GM21526 (cell line): ENCODE data around the gene L3MBTL4.
A peak's percentile ranks its signal among the peaks of the same experiment; 100 is the strongest.

Experiments used
- ATAC-seq: cut with Tn5 transposase; IDR thresholded peaks from one replicate; pipeline ENCODE4 v1.9.1; 2021; ENCODE audit warnings: moderate library complexity; ENCODE audit not compliant: unreplicated experiment, low FRiP score

L3MBTL4 gene

GRCh38 chr18:6367208-6367607 lies 47.5 kb downstream of the L3MBTL4 start:
- no peak for ATAC-seq

GRCh38 chr18:6366776-6367175 lies 47.9 kb downstream of the L3MBTL4 start:
- ATAC-seq: no peak

- no peak for ATAC-seq
Observed at GRCh38 chr18:6365385-6365784, 49.3 kb downstream of the L3MBTL4 start.

GRCh38 chr18:6363216-6363615 lies 51.5 kb downstream of the L3MBTL4 start:
- peak; percentile 87 for ATAC-seq

GRCh38 chr18:6362559-6363129 lies 52.1 kb downstream of the L3MBTL4 start:
- ATAC-seq: no peak

- ATAC-seq: no peak
Observed at GRCh38 chr18:6357668-6358067, 57.0 kb downstream of the L3MBTL4 start.

GRCh38 chr18:6355789-6356589 lies 58.7 kb downstream of the L3MBTL4 start:
- no peak for ATAC-seq

- ATAC-seq: no peak
Observed at GRCh38 chr18:6352275-6352674, 62.4 kb downstream of the L3MBTL4 start.

GRCh38 chr18:6342990-6343389 lies 71.7 kb downstream of the L3MBTL4 start:
- ATAC-seq: no peak

- no peak for ATAC-seq
Observed at GRCh38 chr18:6341709-6342108, 73.0 kb downstream of the L3MBTL4 start.

GRCh38 chr18:6341303-6341702 lies 73.4 kb downstream of the L3MBTL4 start:
- no peak for ATAC-seq

- no peak for ATAC-seq
Observed at GRCh38 chr18:6340121-6340520, 74.6 kb downstream of the L3MBTL4 start.

GRCh38 chr18:6336239-6336638 lies 78.5 kb downstream of the L3MBTL4 start:
- ATAC-seq: no peak

- ATAC-seq: no peak
Observed at GRCh38 chr18:6333981-6334380, 80.7 kb downstream of the L3MBTL4 start.

GRCh38 chr18:6331872-6332271 lies 82.8 kb downstream of the L3MBTL4 start:
- no peak for ATAC-seq

GRCh38 chr18:6330786-6331185 lies 83.9 kb downstream of the L3MBTL4 start:
- ATAC-seq: no peak

- no peak for ATAC-seq
Observed at GRCh38 chr18:6328621-6329010, 86.1 kb downstream of the L3MBTL4 start.

GRCh38 chr18:6327895-6328620 lies 86.7 kb downstream of the L3MBTL4 start:
- ATAC-seq: no peak

GRCh38 chr18:6327485-6327884 lies 87.2 kb downstream of the L3MBTL4 start:
- no peak for ATAC-seq

- ATAC-seq: no peak
Observed at GRCh38 chr18:6326566-6326965, 88.1 kb downstream of the L3MBTL4 start.

GRCh38 chr18:6323319-6323889 lies 91.3 kb downstream of the L3MBTL4 start:
- no peak for ATAC-seq
